T-helper 2 cell (primary cell): ENCODE measurements around the gene DSG3.

ENCODE experiments used
- DNase-seq, 5 experiments: peaks; one replicate each; pipeline versions ENCODE4 v3.0.0 to v3.0.0-alpha.2; 2012 to 2022
- total RNA-seq, 2 donors: gene quantifications; one replicate each; lab custom pipeline; 2026; lab: John Stamatoyannopoulos, UW

Gene DSG3
- 0 reads per million in 2 donors for total RNA-seq

DNA sequence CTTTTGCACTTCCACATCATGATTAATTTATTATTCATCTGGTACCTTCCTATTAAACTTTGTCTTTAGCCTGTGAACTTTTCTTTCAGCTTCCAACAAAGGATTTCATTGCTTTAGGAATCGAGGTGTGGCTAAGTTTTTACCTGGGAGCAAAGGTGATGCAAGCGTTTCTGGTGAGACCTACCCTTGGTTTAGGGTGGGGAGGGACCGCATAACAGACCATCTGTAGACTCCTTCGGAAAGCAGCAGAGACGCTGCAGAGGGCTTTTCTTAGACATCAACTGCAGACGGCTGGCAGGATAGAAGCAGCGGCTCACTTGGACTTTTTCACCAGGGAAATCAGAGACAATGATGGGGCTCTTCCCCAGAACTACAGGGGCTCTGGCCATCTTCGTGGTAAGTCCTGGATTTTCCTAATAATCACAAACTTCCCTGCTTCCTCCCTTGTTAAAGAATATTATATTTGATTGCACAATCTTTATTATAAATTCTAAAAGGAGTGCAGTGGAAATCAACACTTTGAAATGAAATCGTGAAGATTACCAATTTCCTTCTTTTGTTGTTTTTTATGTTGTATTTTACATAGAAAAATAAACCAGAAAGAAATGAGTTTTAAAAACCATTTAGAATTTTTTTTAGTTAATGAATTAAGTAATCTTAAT lies at the start of gene DSG3:
Gene DSG3, plus strand, starts transcription at position 212 of the 662 bp plus-strand sequence. Its CDS starts 137 bp downstream, at position 349.
- no peak for DNase-seq

DNA sequence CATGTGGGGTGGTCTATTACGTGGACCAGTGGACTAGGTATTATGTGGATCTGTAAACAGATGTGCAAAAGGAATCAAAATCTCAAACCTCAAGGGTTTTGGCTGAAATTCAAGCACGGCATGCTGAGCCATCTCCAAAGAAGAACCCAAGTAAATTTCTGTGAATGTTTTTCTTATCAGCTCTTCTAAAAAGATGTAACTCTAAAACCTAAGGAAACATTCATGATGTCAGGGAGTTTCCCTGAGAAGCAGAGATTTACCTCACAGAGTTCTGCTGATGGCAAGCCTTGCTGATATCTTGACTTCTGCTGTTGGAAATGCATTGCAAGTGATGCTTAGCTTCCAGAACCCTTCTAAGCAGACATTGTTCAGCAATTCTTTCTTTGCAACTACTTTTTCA lies 49.4 kb upstream of the DSG3 start:
- no peak for DNase-seq

GRCh38 chr18:31399306-31400032 lies 48.1 kb upstream of the DSG3 start:
- DNase-seq, result no peak

DNA sequence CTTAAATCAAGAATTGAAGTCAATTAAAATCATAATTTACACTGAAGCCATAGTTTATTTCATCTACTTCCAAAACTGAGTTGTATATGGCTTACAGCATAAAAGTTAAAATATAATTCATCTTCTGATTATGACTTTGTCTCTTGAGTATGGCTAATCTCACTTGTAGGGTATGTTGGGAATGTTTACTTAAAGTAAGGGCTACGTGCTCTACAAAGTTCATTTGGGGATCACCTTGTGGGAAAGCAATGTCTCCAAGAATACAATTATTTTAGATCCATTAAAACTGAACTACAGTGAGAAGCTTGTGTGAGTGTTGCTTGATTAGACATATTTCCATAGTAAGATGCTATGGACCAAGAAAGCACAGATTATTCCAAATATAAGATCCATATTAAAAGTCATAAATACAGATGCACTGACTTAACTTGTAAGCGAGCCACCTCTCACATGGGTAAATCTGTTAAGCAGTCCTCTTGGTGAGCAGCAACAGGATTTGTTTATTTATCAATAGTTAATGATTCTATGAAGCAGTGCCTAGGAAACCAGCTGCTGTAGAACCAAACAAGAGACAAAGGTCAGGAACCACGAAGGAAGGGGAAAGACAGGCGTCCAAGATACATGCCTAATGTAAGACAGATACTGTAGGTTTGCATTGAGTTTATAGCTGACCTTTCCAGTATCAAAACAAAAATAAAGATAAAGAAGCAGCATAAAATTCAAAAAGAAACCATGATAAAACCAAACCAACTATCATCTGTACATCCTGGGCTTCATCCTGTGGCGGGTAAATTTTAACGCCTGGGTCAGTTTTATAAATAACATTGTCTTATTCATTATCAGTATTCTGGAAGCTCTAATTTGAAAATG lies 46.1 kb upstream of the DSG3 start:
- DNase-seq, result no peak

- DNase-seq, result no peak
Observed at GRCh38 chr18:31402026-31402373, 45.5 kb upstream of the DSG3 start.

GRCh38 chr18:31403409-31403808 lies 44.1 kb upstream of the DSG3 start:
- no peak for DNase-seq

GRCh38 chr18:31407649-31408048 lies 39.9 kb upstream of the DSG3 start:
- peak in 1 of 5 experiments; percentile 0 for DNase-seq

DNA sequence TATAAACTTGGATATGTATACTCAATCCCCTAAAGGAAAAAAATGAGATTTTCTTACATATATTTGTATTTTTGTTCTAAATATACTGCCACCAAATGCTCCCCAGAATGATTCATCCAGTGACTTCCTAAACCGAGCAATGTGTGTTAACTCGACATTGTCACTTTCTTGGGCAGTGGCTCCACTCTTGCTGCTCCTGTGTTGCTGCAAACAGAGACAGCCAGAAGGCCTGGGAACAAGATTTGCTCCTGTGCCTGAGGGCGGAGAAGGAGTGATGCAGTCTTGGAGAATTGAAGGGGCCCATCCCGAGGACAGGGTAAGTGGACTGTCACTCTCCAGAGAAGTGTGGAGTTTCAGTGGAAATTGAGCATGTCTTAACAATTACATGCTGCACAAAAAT lies 38.3 kb upstream of the DSG3 start:
- DNase-seq, result no peak

- DNase-seq, result no peak
Observed at GRCh38 chr18:31410716-31411483, 36.6 kb upstream of the DSG3 start.

DNA sequence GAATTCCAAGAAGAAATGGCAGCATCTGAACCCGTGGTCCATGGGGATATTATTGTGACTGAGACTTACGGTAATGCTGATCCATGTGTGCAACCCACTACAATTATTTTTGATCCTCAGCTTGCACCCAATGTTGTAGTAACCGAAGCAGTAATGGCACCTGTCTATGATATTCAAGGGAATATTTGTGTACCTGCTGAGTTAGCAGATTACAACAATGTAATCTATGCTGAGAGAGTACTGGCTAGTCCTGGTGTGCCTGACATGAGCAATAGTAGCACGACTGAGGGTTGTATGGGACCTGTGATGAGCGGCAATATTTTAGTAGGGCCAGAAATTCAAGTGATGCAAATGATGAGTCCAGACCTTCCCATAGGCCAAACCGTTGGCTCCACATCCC lies 34.4 kb upstream of the DSG3 start:
- DNase-seq, result no peak

- DNase-seq, result no peak
Observed at GRCh38 chr18:31417850-31418249, 29.7 kb upstream of the DSG3 start.

DNA sequence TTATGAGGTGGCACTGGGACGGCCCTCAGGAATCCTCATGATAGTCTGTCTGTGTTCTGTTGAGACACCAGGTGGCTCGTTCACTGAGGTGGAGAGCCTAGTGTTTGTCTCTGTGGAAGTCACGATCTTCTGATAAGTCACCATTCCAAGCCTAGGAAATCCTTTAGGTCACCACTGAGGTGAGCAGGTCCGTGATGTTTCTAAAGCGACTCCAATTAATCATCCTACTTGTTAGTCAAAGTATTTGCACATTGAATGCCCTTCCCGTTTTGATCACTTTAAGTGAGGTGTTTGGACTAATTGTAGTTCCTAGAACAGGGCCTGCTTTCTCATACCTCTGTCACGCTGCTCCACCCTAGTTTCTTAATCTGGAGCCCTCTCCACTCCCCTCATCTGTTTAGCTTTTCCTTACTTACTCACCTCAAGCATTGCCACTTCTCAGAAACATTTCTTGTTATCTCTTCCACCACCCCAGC lies 28.0 kb upstream of the DSG3 start:
- no peak for DNase-seq

DNA sequence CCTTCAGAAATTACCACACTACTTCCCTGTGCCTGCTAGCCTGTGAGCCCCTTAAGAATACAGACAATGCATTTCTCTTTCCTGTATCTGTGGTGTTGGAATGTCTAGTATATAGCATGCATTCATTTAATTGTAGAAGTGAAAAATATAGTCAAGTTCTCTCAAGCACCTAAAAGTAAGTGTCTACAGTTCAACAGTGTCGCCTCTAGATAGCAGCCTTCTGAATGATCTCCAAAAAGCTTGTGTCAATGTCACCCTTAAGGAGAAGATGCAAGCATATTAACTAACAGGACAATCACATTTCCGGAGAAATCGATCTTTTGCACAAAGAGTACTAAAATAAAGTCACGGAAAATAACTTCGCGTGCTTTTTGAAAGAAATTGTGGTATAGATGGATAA lies 27.5 kb upstream of the DSG3 start:
- DNase-seq, result no peak

GRCh38 chr18:31420524-31420923 lies 27.0 kb upstream of the DSG3 start:
- no peak for DNase-seq

- peak in 1 of 5 experiments; percentile 8 for DNase-seq
Observed at GRCh38 chr18:31424383-31424988, 23.1 kb upstream of the DSG3 start.

DNA sequence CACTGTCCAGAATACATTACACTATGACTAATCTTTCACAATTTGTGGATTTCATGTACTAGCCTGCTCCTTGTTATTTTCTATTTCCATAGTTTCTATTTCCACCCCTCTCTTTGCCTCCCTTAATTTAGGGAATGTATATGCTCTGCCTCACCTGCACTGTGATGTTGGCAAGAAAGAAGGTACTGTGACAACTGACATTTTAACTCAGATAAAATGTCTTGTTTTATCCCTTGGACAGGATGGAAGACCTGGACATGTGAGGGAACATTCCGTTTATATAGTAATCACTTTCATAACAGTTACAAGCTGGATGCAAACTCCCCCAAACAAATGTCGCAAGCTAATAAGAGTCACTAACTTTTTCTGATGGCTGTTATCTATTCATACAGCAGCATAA lies 21.5 kb upstream of the DSG3 start:
- DNase-seq, result no peak

DNA sequence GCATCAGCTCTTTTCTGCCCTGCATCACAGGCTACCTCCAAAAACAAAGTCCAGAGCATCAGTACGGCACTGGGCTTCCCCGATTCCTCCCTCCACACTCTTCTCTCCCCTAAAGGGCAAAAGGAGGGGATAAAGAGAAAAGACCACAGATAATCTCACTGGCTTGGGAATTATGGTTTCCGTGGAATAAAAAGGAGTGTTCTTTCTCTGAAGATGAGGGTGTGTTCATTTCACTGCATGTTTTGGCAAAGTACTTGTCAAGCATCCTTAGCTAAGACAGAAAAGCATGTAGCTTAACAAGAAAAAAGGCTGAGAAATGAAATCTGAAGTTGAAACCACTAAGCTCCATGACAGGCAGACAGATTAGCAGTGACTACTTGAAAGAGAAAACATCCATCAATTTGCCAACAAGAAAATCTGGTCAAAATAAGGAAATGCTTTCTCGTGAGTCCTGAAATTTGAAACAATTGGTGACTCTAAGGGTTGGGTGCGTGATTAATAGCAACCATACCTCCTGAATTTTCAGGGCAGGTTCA lies 20.6 kb upstream of the DSG3 start:
- DNase-seq, result no peak

DNA sequence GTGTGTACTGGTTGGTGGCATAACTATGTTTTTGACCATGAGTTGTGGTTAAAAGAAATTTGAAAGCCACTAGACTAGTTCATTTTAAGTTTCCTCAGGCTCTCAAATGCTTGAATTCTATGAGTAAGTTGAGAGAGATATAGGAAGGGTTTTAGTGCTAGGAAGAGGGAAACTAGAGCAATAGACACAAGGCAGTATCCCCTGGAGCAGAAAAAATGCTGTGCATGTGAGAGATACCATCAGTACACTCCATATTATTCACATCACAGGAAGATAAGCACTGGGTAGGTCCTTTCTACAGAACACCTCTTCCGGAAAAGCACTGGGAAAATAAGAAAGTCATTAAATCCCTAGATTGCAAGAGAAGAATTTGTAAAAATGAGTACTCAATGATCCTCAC lies 19.3 kb upstream of the DSG3 start:
- no peak for DNase-seq

GRCh38 chr18:31429623-31430022 lies 17.9 kb upstream of the DSG3 start:
- DNase-seq, result no peak

DNA sequence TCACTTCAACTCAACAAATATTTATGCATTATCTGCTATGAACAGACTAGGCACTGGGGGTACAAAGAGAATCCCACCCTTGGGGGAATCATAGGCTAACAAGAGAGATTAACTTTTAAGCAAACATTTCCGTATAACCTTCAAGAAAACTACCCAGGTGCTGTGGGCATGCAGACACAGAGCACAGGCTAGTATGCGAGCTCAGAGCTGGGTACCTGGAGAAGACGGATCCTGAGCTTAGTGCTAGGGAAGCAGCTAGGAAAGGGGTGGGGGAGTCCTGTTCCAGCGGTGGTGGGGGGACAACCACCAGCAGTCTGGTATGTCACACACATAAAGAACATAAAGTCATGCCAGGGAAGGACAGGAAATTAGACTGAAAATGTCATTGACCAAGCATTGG lies 17.5 kb upstream of the DSG3 start:
- no peak for DNase-seq

DNA sequence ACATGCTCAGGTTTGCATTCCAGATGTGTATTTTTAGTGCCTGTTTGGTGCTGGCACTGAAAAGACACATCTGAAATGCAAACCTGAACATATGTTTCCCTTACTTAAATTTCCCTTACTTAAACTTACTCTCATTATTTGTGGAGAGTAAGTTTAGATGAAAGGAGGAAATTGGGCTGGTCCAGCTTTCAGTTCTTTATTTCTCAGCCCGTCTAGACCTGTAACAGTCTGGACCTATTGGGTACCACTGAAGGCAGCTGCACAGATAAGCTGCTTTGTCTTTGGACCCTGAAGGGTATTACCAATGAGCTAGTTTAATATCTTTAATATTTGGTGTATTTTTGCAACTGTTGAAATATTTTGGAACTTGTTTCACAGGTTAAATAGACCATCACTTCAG lies 17.0 kb upstream of the DSG3 start:
- DNase-seq, result no peak

GRCh38 chr18:31432316-31432715 lies 15.2 kb upstream of the DSG3 start:
- no peak for DNase-seq
